Suprapubic skin (tissue), 4 donors: ENCODE results near the gene DHFR.
"Not testable (repeated sequence)": the region's sequence is repeated elsewhere in the genome, so short reads cannot be mapped to it uniquely, and the experiment has no call there.

ENCODE experiments used
- CTCF ChIP-seq, 2 donors: fragments of 200-600 bp in 1 of 2; fragments of 450-650 bp in 1 of 2; sonication (generic) in 1 of 2; IDR thresholded peaks; one replicate each; pipeline ENCODE4 v1.5.1; 2016 to 2019; ENCODE audit warnings: antibody characterized with exemption in 2 of 2, mild to moderate bottlenecking in 1 of 2, moderate library complexity in 1 of 2
- EP300 ChIP-seq: sonication (generic); formaldehyde crosslinking; IDR thresholded peaks from one replicate; pipeline ENCODE4 v1.6.1; 2017; ENCODE audit warnings: antibody characterized with exemption
- POLR2A ChIP-seq, 2 donors: fragments of 450-650 bp; IDR thresholded peaks; one replicate each; pipeline ENCODE4 v1.6.1; 2017; ENCODE audit warnings: antibody characterized with exemption in 2 of 2, mild to moderate bottlenecking in 2 of 2, moderate library complexity in 2 of 2
- POLR2AphosphoS5 ChIP-seq, 3 donors: sonication (generic); formaldehyde crosslinking; IDR thresholded peaks; one replicate each; pipeline ENCODE4 v1.6.1; 2017; ENCODE audit warnings: antibody characterized with exemption in 3 of 3

- TF ChIP-seq CTCF (IDR thresholded peaks at IDR 0.05); EP300; POLR2AphosphoS5 (IDR thresholded peaks at IDR 0.05); POLR2A (IDR thresholded peaks at IDR 0.05): not testable (repeated sequence)
These were observed 74.5 kb downstream of the DHFR start for GRCh38 chr5:80580291-80580690.
